Measurements from ENCODE around the gene OR2M3. TPM values are rescaled to one million over a fixed set of nuclear protein-coding genes. Genes with fewer than 3 reads are reported as not detected.
"Not testable (repeated sequence)": the region's sequence is repeated elsewhere in the genome, so short reads cannot be mapped to it uniquely, and the experiment has no call there.

OR2M3 gene
- total RNA-seq, 4 donors from 2014 or later: not detected

- Histone ChIP-seq H3K4me3 (no peak overlapping the region), H3K9me3 (no peaks in the 10 kb centered on the region), H3K27me3 (no peaks in the 10 kb centered on the region), H3K4me1 (no peaks in the 10 kb centered on the region), H3K27ac (no peak overlapping the region), H3K36me3 (no peaks in the 10 kb centered on the region)
- no peak for DNase-seq
- no peak for TF ChIP-seq CTCF (IDR thresholded peaks at IDR 0.05)
- 88 to 91% methylated on average over 9 of the region's 9 CpGs for WGBS, 2 donors
- intact Hi-C loops (cut with DNase I): no loop called here
Measured at GRCh38 chr1:248239478-248239877, 42.4 kb downstream of the OR2M3 start.

DNA sequence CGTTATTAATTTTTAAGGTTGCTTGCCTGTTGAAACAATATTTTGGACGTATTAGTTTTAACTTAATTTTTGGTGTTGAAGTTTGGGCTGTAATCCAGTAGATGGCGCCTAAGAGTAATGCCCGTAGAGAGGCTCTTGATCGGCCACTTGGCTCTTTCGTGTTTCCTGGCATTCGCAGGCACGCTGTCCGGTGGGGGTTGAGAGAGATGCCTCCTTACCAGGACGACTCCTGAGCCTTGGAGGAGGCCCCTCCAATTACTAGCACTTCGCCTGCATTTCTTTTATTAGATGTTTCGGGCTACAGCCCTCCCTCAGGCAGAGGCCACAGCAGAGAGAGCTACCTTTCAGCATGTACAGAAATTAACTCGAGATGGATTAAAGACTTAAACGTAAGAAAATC is 46.1 kb downstream of the OR2M3 start:
- intact Hi-C loops (cut with DNase I): no loop called here
- 9 to 10% methylated on average over 14 of the region's 14 CpGs for WGBS, 2 donors
- H3K27me3 ChIP-seq: no peaks in the 10 kb centered on the region
- H3K36me3 ChIP-seq: no peaks in the 10 kb centered on the region
- H3K27ac ChIP-seq: no peak overlapping the region
- no peak for DNase-seq
- TF ChIP-seq POLR2A (IDR thresholded peaks at IDR 0.05): no peak
- TF ChIP-seq CTCF (IDR thresholded peaks at IDR 0.05): peak in 2 of 6 experiments; percentile 36 to 41
- no peak overlapping the region for H3K4me3 ChIP-seq
- H3K9me3 ChIP-seq: no peaks in the 10 kb centered on the region
- H3K4me1 ChIP-seq: no peaks in the 10 kb centered on the region

- H3K4me3 ChIP-seq; intact Hi-C loops (cut with DNase I); H3K27ac ChIP-seq; H3K4me1 ChIP-seq; H3K27me3 ChIP-seq; DNase-seq; H3K36me3 ChIP-seq: not testable (repeated sequence)
- 43 to 65% methylated on average over 1 of the region's 1 CpG for WGBS, 2 donors
- peaks cover 0 to 11% (median 0%) of the 10 kb centered on the region in 3 donors for H3K9me3 ChIP-seq
Measured at GRCh38 chr1:248259309-248259708, 62.2 kb downstream of the OR2M3 start.

Other genes with a start within 250 kb of the OR2M3 start
- not detected for gene OR2L8, start 248.4 kb upstream of the OR2M3 start, total RNA-seq
- gene OR2AK2, start 232.0 kb upstream of the OR2M3 start, total RNA-seq: not detected
- gene OR2L5, start 183.6 kb upstream of the OR2M3 start, total RNA-seq: not detected
- gene OR2L2, start 167.2 kb upstream of the OR2M3 start, total RNA-seq: not detected
- gene OR2L3, start 150.4 kb upstream of the OR2M3 start, total RNA-seq: not detected
- gene OR2L13, start 102.1 kb upstream of the OR2M3 start, total RNA-seq: not detected
- not detected for gene OR2M5, start 52.1 kb upstream of the OR2M3 start, total RNA-seq
- not detected for gene OR2M2, start 22.4 kb upstream of the OR2M3 start, total RNA-seq
- gene OR2M4, start 34.2 kb downstream of the OR2M3 start, total RNA-seq: not detected
- gene OR2T33, start 80.7 kb downstream of the OR2M3 start, total RNA-seq: not detected
- not detected for gene OR2T12, start 106.2 kb downstream of the OR2M3 start, total RNA-seq
- gene OR2M7, start 127.3 kb downstream of the OR2M3 start, total RNA-seq: not detected
- not detected for gene OR14C36, start 151.5 kb downstream of the OR2M3 start, total RNA-seq
- gene OR2T4, start 164.4 kb downstream of the OR2M3 start, total RNA-seq: not detected
- not detected for gene OR2T6, start 178.5 kb downstream of the OR2M3 start, total RNA-seq
- gene OR2T1, start 205.8 kb downstream of the OR2M3 start, total RNA-seq: not detected
- gene OR2T2, start 248.4 kb downstream of the OR2M3 start, total RNA-seq: not detected